ENCODE data around the gene PCNX3.

DNA sequence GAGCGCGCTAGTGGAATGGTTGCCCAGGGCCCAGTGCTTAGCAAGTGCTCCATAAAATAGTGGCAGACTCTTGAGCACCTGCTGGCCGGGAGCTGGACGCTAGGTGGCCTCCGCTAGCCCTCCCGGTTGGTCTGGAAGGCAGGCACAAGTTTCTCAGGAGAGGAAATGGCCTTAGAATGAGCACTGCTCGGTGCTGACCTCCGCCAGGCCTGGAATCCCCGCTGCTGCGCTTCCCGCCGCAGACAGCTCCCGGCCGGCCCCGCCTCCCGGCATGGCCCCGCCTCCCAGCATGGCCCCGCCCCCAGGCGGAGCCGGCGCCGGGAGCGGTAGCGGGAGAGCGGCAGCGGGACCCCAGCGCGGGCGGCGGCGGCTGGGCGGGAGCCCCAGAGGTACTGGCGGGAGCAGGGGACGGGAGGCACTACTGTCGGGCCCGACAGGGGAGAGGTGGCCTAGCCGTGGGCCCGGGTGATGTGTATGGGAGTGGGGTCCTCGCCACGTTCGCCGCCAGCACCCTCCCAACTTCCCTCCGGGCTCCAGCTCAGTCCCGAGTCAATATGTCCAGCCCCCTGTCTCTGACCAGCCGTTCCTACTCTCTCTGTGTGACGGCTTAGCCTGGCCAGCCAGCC, 22.3 kb downstream of the PCNX3 start, which contains the start of gene SIPA1:
- TF ChIP-seq, protein P1, sequence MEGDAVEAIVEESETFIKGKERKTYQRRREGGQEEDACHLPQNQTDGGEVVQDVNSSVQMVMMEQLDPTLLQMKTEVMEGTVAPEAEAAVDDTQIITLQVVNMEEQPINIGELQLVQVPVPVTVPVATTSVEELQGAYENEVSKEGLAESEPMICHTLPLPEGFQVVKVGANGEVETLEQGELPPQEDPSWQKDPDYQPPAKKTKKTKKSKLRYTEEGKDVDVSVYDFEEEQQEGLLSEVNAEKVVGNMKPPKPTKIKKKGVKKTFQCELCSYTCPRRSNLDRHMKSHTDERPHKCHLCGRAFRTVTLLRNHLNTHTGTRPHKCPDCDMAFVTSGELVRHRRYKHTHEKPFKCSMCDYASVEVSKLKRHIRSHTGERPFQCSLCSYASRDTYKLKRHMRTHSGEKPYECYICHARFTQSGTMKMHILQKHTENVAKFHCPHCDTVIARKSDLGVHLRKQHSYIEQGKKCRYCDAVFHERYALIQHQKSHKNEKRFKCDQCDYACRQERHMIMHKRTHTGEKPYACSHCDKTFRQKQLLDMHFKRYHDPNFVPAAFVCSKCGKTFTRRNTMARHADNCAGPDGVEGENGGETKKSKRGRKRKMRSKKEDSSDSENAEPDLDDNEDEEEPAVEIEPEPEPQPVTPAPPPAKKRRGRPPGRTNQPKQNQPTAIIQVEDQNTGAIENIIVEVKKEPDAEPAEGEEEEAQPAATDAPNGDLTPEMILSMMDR (IDR thresholded peaks at IDR 0.05) = peak in 3 of 5 experiments; percentile 10 to 21 (median 20)
- TF ChIP-seq POLR2A (IDR thresholded peaks at IDR 0.05) = peak; percentile 51
- TF ChIP-seq POLR2AphosphoS5 (IDR thresholded peaks at IDR 0.05) = peak; percentile 48 to 68 (median 60)
- TF ChIP-seq EP300 (IDR thresholded peaks at IDR 0.05; ENCODE audit: low read depth) = no peak
